A549 (cell line): ENCODE results near the gene BBX.

ENCODE experiments used
- CHD2 ChIP-seq: fragments of 150-350 bp; IDR thresholded peaks from 2 replicates; pipeline ENCODE4 v1.6.1; 2014; ENCODE audit warnings: low read length; ENCODE audit not compliant: partially characterized antibody
- CTCF ChIP-seq: fragments of >200 bp; sonication (Bioruptor Twin); formaldehyde crosslinking; IDR thresholded peaks from 3 replicates; pipeline ENCODE4 v1.5.1; 2016
- JUNB ChIP-seq: fragments of >200 bp; sonication (Bioruptor Twin); formaldehyde crosslinking; IDR thresholded peaks from 2 replicates; pipeline ENCODE4 v1.6.1; 2016

GRCh38 chr3:107699682-107700081, 176.9 kb downstream of the BBX start:
- TF ChIP-seq CTCF: no peak
- no peak for TF ChIP-seq JUNB
- no peak for TF ChIP-seq CHD2
